K562 (cell line): Measurements from ENCODE around the gene CWF19L1.
A peak's percentile ranks its signal among the peaks of the same experiment; 100 is the strongest.

Experiments
- EZH2 ChIP-seq: IDR thresholded peaks from 2 replicates; pipeline ENCODE4 v1.6.1; 2012; ENCODE audit warnings: low read depth, mild to moderate bottlenecking, inconsistent platforms, low read length, borderline replicate concordance
- JUNB ChIP-seq: fragments of 450-650 bp; formaldehyde crosslinking; conservative IDR thresholded peaks from 2 replicates; pipeline ENCODE4 v1.4.0; 2020; ENCODE audit warnings: mild to moderate bottlenecking
- KLF13 ChIP-seq: fragments of 450-650 bp; IDR thresholded peaks from 2 replicates; pipeline ENCODE4 v1.6.1; 2016; ENCODE audit warnings: missing genetic modification characterization, low read depth, mild to moderate bottlenecking, missing compliant biosample characterization, moderate library complexity, borderline replicate concordance
- NFIC ChIP-seq: fragments of 450-650 bp; IDR thresholded peaks from 2 replicates; pipeline ENCODE4 v1.6.1; 2017; ENCODE audit warnings: mild to moderate bottlenecking, inconsistent platforms
- SAFB ChIP-seq: fragments of 200-400 bp; formaldehyde crosslinking; IDR thresholded peaks from 2 replicates; pipeline ENCODE4 v1.6.1; 2017; ENCODE audit warnings: low read depth, low read length, borderline replicate concordance
- SETDB1 ChIP-seq: IDR thresholded peaks from one replicate; pipeline ENCODE4 v1.6.1; 2012; ENCODE audit warnings: low read length, control low read depth, inconsistent platforms
- SMAD1 ChIP-seq: fragments of 150-350 bp; IDR thresholded peaks from 2 replicates; pipeline ENCODE4 v1.6.1; 2014; ENCODE audit warnings: low read length, low read depth; ENCODE audit not compliant: partially characterized antibody
- ZNF24 ChIP-seq: fragments of 450-650 bp; IDR thresholded peaks from 2 replicates; pipeline ENCODE4 v1.6.1; 2016
- TF ChIP-seq, protein P1 (sequence below): sonication (generic); formaldehyde crosslinking; IDR thresholded peaks from 2 replicates; pipeline ENCODE4 v1.8.1; 2023; ENCODE audit warnings: mild to moderate bottlenecking, missing genetic modification reagents, moderate library complexity
- TF ChIP-seq, protein P2 (sequence below): fragments of 250-450 bp; sonication (Bioruptor Pico); IDR thresholded peaks from 2 replicates; pipeline ENCODE4 v1.5.0; 2020; ENCODE audit warnings: mild to moderate bottlenecking
- TF ChIP-seq, protein P3 (sequence below), 2 experiments: fragments of 450-650 bp in 1 of 2; sonication (generic) in 1 of 2; formaldehyde crosslinking in 1 of 2; IDR thresholded peaks in 1 of 2; conservative IDR thresholded peaks in 1 of 2; 2 replicates each; pipeline versions ENCODE4 v1.6.1 to v1.8.1; 2016 to 2023; ENCODE audit warnings: mild to moderate bottlenecking in 2 of 2, moderate library complexity in 2 of 2, inconsistent platforms in 1 of 2, missing genetic modification reagents in 1 of 2
- TF ChIP-seq, protein P4 (sequence below): sonication (generic); formaldehyde crosslinking; IDR thresholded peaks from 2 replicates; pipeline ENCODE4 v1.8.1; 2023; ENCODE audit warnings: missing genetic modification reagents, mild to moderate bottlenecking, borderline replicate concordance

DNA sequence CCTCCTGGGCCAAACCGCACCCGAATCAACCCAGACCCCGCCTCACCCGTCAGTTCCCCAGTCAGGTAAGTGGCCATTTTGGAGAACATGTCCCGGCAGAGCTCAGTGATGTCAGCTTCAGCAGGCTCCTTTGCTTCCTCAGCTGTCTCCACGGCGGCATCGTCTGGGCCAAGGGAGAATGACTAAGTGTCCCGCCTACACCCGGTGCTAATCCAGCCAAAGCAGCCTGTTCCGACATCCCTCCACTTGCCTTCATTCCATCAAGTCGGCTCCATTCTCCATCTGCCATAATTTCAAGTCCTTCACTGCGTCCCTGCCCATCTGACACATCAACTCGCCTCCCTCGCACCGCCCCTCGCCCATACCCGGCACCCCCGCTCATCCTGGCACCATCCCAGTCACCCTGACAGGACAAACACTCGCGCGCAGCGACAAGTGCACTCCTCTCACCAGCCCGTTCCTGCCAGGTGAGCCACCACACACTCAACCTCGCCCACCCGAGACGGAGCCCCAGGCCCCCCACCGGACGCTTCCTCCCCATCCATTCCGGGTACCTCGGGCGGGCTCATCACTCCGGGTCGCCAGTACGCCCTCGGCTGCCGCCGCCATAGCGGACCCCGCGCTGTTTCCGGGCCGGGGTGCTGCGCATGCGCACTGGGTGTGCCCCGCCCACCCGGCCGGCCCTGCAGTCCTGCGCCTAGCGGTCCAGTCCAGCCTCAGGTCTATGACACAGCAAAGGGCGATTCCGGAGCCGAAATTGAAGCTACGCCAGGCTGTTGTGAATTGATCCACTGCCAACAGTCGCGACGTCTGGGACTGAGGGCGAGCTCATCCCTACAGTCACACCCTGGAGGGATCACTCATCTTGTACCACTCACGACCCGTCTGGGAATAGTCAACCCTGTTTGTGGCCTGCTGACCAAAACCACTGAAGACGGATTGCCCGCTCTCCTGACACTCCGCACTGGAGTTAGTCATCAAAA is 18.9 kb upstream of the CWF19L1 start, which contains the start of gene BLOC1S2:
- TF ChIP-seq SETDB1 (no peak), JUNB (no peak), SMAD1 (no peak), SAFB (no peak), EZH2 (no peak), NFIC (peak; percentile 80), KLF13 (no peak; the same call in 1 of the 2 replicates), ZNF24 (no peak)
- TF ChIP-seq, protein P1, sequence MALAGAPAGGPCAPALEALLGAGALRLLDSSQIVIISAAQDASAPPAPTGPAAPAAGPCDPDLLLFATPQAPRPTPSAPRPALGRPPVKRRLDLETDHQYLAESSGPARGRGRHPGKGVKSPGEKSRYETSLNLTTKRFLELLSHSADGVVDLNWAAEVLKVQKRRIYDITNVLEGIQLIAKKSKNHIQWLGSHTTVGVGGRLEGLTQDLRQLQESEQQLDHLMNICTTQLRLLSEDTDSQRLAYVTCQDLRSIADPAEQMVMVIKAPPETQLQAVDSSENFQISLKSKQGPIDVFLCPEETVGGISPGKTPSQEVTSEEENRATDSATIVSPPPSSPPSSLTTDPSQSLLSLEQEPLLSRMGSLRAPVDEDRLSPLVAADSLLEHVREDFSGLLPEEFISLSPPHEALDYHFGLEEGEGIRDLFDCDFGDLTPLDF, result no peak
- TF ChIP-seq, protein P2, sequence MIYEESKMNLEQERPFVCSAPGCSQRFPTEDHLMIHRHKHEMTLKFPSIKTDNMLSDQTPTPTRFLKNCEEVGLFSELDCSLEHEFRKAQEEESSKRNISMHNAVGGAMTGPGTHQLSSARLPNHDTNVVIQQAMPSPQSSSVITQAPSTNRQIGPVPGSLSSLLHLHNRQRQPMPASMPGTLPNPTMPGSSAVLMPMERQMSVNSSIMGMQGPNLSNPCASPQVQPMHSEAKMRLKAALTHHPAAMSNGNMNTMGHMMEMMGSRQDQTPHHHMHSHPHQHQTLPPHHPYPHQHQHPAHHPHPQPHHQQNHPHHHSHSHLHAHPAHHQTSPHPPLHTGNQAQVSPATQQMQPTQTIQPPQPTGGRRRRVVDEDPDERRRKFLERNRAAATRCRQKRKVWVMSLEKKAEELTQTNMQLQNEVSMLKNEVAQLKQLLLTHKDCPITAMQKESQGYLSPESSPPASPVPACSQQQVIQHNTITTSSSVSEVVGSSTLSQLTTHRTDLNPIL (CRISPR knock-in tag), result no peak
- TF ChIP-seq, protein P3, sequence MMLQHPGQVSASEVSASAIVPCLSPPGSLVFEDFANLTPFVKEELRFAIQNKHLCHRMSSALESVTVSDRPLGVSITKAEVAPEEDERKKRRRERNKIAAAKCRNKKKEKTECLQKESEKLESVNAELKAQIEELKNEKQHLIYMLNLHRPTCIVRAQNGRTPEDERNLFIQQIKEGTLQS (IDR thresholded peaks at IDR 0.05), result peak; percentile 30; the same call in 1 of the 2 replicates
- TF ChIP-seq, protein P3 (CRISPR knock-in tag; conservative IDR thresholded peaks at IDR 0.05), result no peak
- TF ChIP-seq, protein P4, sequence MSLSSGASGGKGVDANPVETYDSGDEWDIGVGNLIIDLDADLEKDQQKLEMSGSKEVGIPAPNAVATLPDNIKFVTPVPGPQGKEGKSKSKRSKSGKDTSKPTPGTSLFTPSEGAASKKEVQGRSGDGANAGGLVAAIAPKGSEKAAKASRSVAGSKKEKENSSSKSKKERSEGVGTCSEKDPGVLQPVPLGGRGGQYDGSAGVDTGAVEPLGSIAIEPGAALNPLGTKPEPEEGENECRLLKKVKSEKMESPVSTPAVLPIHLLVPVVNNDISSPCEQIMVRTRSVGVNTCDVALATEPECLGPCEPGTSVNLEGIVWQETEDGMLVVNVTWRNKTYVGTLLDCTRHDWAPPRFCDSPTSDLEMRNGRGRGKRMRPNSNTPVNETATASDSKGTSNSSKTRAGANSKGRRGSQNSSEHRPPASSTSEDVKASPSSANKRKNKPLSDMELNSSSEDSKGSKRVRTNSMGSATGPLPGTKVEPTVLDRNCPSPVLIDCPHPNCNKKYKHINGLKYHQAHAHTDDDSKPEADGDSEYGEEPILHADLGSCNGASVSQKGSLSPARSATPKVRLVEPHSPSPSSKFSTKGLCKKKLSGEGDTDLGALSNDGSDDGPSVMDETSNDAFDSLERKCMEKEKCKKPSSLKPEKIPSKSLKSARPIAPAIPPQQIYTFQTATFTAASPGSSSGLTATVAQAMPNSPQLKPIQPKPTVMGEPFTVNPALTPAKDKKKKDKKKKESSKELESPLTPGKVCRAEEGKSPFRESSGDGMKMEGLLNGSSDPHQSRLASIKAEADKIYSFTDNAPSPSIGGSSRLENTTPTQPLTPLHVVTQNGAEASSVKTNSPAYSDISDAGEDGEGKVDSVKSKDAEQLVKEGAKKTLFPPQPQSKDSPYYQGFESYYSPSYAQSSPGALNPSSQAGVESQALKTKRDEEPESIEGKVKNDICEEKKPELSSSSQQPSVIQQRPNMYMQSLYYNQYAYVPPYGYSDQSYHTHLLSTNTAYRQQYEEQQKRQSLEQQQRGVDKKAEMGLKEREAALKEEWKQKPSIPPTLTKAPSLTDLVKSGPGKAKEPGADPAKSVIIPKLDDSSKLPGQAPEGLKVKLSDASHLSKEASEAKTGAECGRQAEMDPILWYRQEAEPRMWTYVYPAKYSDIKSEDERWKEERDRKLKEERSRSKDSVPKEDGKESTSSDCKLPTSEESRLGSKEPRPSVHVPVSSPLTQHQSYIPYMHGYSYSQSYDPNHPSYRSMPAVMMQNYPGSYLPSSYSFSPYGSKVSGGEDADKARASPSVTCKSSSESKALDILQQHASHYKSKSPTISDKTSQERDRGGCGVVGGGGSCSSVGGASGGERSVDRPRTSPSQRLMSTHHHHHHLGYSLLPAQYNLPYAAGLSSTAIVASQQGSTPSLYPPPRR (CRISPR knock-in tag), result no peak
